Body of pancreas (tissue), 4 donors: ENCODE data around the gene INPP1. TPM values are rescaled to one million over a fixed set of nuclear protein-coding genes. Genes with fewer than 3 reads are reported as not detected.
"Not testable (repeated sequence)": the region's sequence is repeated elsewhere in the genome, so short reads cannot be mapped to it uniquely, and the experiment has no call there.

ENCODE experiments used
- ATAC-seq: fragments of 150-250 bp; one replicate; pipeline ENCODE4 v1.9.1; 2016
- DNase-seq, 4 donors: peaks; one replicate each; pipeline ENCODE4 v3.0.0-alpha.2; 2019
- H3K27ac ChIP-seq, 4 donors: fragments of 200-600 bp; sonication (generic); 1 replicate in 3 of 4; 2 replicates in 1 of 4; pipeline versions ENCODE4 v1.5.1 to v1.6.1; 2016 to 2019; ENCODE audit warnings: mild to moderate bottlenecking in 1 of 4, mixed read lengths in 1 of 4, moderate library complexity in 1 of 4
- H3K27me3 ChIP-seq, 2 donors: fragments of 200-600 bp; sonication (generic); one replicate each; pipeline ENCODE4 v1.6.0; 2016; ENCODE audit warnings: mild to moderate bottlenecking in 1 of 2
- H3K36me3 ChIP-seq, 2 donors: fragments of 200-600 bp; sonication (generic); replicated peaks in 1 of 2; 2 replicates each; pipeline ENCODE4 v1.5.1; 2016; ENCODE audit warnings: low read depth in 2 of 2; ENCODE audit not compliant: insufficient read depth in 1 of 2
- H3K4me1 ChIP-seq: fragments of 200-600 bp; sonication (generic); one replicate; pipeline ENCODE4 v1.6.0; 2016
- H3K4me3 ChIP-seq, 2 donors: fragments of 200-600 bp; sonication (generic); 1 replicate in 1 of 2; 2 replicates in 1 of 2; pipeline ENCODE4 v1.5.1; 2016 to 2019
- H3K9me3 ChIP-seq, 3 donors: fragments of 200-600 bp; sonication (generic); 1 replicate in 2 of 3; 2 replicates in 1 of 3; pipeline ENCODE4 v1.5.1; 2016
- CTCF ChIP-seq, 7 experiments: fragments of 450-650 bp in 4 of 7; fragments of 200-600 bp in 3 of 7; sonication (generic) in 3 of 7; IDR thresholded peaks; one replicate each; pipeline ENCODE4 v1.5.1; 2016 to 2019; ENCODE audit warnings: antibody characterized with exemption in 7 of 7
- POLR2A ChIP-seq, 3 donors: fragments of 450-650 bp; IDR thresholded peaks; one replicate each; pipeline ENCODE4 v1.6.1; 2016; ENCODE audit warnings: antibody characterized with exemption in 3 of 3, mild to moderate bottlenecking in 2 of 3
- WGBS, 2 donors: methylation state at CpG; one replicate each; pipeline ENCODE4 v1.1.5; 2017; 5-methylcytosine and 5-hydroxymethylcytosine counted together
- intact Hi-C: fragments of 100-400 bp; cut with DNase I; formaldehyde crosslinking; loops from one replicate; pipeline ENCODE4 v1.15.1; 2023
- total RNA-seq, 2 donors: library from RNA; depleted of rRNA; stranded (reverse); fragments of >200 nt; gene quantifications; one replicate each; pipeline ENCODE4 v1.1.0, GENCODE V29; 2016

INPP1 gene
- total RNA-seq, 2 donors from 2014 or later, result 17.6 to 19.8 TPM

- DNase-seq, result peak; percentile 39 to 65 (median 51)
- peaks cover 63% of the 10 kb centered on the region for H3K4me1 ChIP-seq
These were observed 10.8 kb downstream of the INPP1 start for GRCh38 chr2:190354003-190354690.

GRCh38 chr2:190355968-190356644 lies 12.7 kb downstream of the INPP1 start:
- Histone ChIP-seq H3K4me3 (no peak overlapping the region), H3K36me3 (no peaks in the 10 kb centered on the region), H3K4me1 (peaks cover 69% of the 10 kb centered on the region), H3K9me3 (no peaks in the 10 kb centered on the region), H3K27ac (peak overlapping the region in 2 of 4 donors; percentile 21 to 62), H3K27me3 (no peaks in the 10 kb centered on the region)
- TF ChIP-seq CTCF (IDR thresholded peaks at IDR 0.05), result no peak
- DNase-seq (peak in 1 of 4 donors; percentile 45), ATAC-seq (peak; percentile 30)
- intact Hi-C loops, result no loop called here
- WGBS, 2 donors, result 54 to 59% methylated on average over 6 of the region's 6 CpGs

More at GRCh38 chr2:190354003-190354690, 10.8 kb downstream of the INPP1 start:
- ATAC-seq, result peak; percentile 60
- H3K36me3 ChIP-seq, result no peaks in the 10 kb centered on the region
- intact Hi-C loops, result no loop called here
- H3K9me3 ChIP-seq, result no peaks in the 10 kb centered on the region
- WGBS, 2 donors, result 39 to 44% methylated on average over 12 of the region's 12 CpGs
- H3K4me3 ChIP-seq, result no peak overlapping the region
- no peaks in the 10 kb centered on the region for H3K27me3 ChIP-seq
- TF ChIP-seq POLR2A (IDR thresholded peaks at IDR 0.05) (no peak), CTCF (IDR thresholded peaks at IDR 0.05) (no peak)
- H3K27ac ChIP-seq, result peak overlapping the region in 3 of 4 donors; percentile 2 to 56 (median 20)

GRCh38 chr2:190357600-190357999 lies 14.2 kb downstream of the INPP1 start:
- Histone ChIP-seq H3K4me3 (no peak overlapping the region), H3K9me3 (no peaks in the 10 kb centered on the region), H3K4me1 (peaks cover 59% of the 10 kb centered on the region), H3K27ac (no peak overlapping the region), H3K36me3 (no peaks in the 10 kb centered on the region), H3K27me3 (no peaks in the 10 kb centered on the region)
- ATAC-seq (no peak), DNase-seq (no peak)
- no peak for TF ChIP-seq POLR2A (IDR thresholded peaks at IDR 0.05)
- no peak for TF ChIP-seq CTCF (IDR thresholded peaks at IDR 0.05)
- 58 to 77% methylated on average over 2 of the region's 2 CpGs for WGBS, 2 donors
- intact Hi-C loops, result no loop called here

GRCh38 chr2:190358655-190359448 lies 15.5 kb downstream of the INPP1 start:
- H3K36me3 ChIP-seq, H3K27me3 ChIP-seq, intact Hi-C loops, H3K4me3 ChIP-seq, H3K9me3 ChIP-seq, DNase-seq: not testable (repeated sequence)
- peak; percentile 8 for ATAC-seq
- Histone ChIP-seq H3K4me1 (peaks cover 47% of the 10 kb centered on the region), H3K27ac (peak overlapping the region in 3 of 4 donors; percentile 62 to 78 (median 71))
- WGBS, 2 donors, result 75 to 78% methylated on average over 8 of the region's 8 CpGs

- H3K27ac ChIP-seq, result peak overlapping the region in 3 of 4 donors; percentile 62 to 78 (median 71)
- ATAC-seq, result no peak
These were observed 17.2 kb downstream of the INPP1 start for GRCh38 chr2:190360561-190360960.

More at GRCh38 chr2:190360561-190360960, 17.2 kb downstream of the INPP1 start:
- intact Hi-C loops, result no loop called here
- Histone ChIP-seq H3K9me3 (no peaks in the 10 kb centered on the region), H3K4me1 (peaks cover 31% of the 10 kb centered on the region), H3K27me3 (no peaks in the 10 kb centered on the region), H3K4me3 (no peak overlapping the region), H3K36me3 (no peaks in the 10 kb centered on the region)
- no peak for DNase-seq
- TF ChIP-seq CTCF (IDR thresholded peaks at IDR 0.05) (no peak), POLR2A (IDR thresholded peaks at IDR 0.05) (no peak)
